GM12872 (cell line): ENCODE data around the gene TMEM18.
A peak's percentile ranks its signal among the peaks of the same experiment; 100 is the strongest.

Source experiments
- CTCF ChIP-seq: IDR thresholded peaks from 3 replicates; pipeline ENCODE4 v1.5.1; 2011; ENCODE audit warnings: low read depth, mild to moderate bottlenecking, low read length, moderate library complexity; ENCODE audit not compliant: insufficient read depth

The TMEM18 gene

GRCh38 chr2:669323-669722, 7.9 kb downstream of the TMEM18 start:
- no peak for TF ChIP-seq CTCF

- no peak for TF ChIP-seq CTCF
Observed at GRCh38 chr2:668000-668398, 9.2 kb downstream of the TMEM18 start.

- peak; percentile 38; the same call in 1 of the 3 replicates for TF ChIP-seq CTCF
Observed at GRCh38 chr2:667332-667999, 9.7 kb downstream of the TMEM18 start.

- no peak for TF ChIP-seq CTCF
Observed at GRCh38 chr2:666441-666840, 10.8 kb downstream of the TMEM18 start.

GRCh38 chr2:665340-666073, 11.7 kb downstream of the TMEM18 start:
- no peak for TF ChIP-seq CTCF

GRCh38 chr2:664063-664462, 13.1 kb downstream of the TMEM18 start:
- no peak for TF ChIP-seq CTCF

- no peak for TF ChIP-seq CTCF
Observed at GRCh38 chr2:663221-663620, 14.0 kb downstream of the TMEM18 start.
